Tibial nerve (tissue), 4 donors: Measurements from ENCODE around the gene S1PR3. TPM values are rescaled to one million over a fixed set of nuclear protein-coding genes. Genes with fewer than 3 reads are reported as not detected.

ENCODE experiments used
- DNase-seq, 2 donors: peaks; one replicate each; pipeline ENCODE4 v3.0.0-alpha.2; 2019; ENCODE audit warnings: low spot score in 2 of 2
- H3K27ac ChIP-seq, 4 donors: fragments of 200-600 bp; sonication (generic) in 3 of 4; one replicate each; pipeline ENCODE4 v1.5.1; 2017 to 2019; ENCODE audit warnings: mild to moderate bottlenecking in 1 of 4
- H3K27me3 ChIP-seq, 2 donors: fragments of 200-600 bp; sonication (generic) in 1 of 2; one replicate each; pipeline versions ENCODE4 v1.5.1 to v1.6.0; 2017 to 2019
- H3K36me3 ChIP-seq, 3 donors: fragments of 200-600 bp; sonication (generic); one replicate each; pipeline ENCODE4 v1.5.1; 2018 to 2019
- H3K4me1 ChIP-seq, 4 donors: fragments of 200-600 bp; sonication (generic) in 3 of 4; one replicate each; pipeline ENCODE4 v1.5.1; 2017 to 2019
- H3K4me3 ChIP-seq, 4 donors: fragments of 200-600 bp; sonication (generic) in 3 of 4; one replicate each; pipeline ENCODE4 v1.5.1; 2017 to 2019; ENCODE audit warnings: mild to moderate bottlenecking in 1 of 4, moderate library complexity in 1 of 4
- H3K9me3 ChIP-seq, 4 donors: fragments of 200-600 bp; sonication (generic) in 3 of 4; one replicate each; pipeline ENCODE4 v1.5.1; 2017 to 2019
- CTCF ChIP-seq, 5 experiments: fragments of 200-600 bp in 3 of 5; fragments of 450-650 bp in 2 of 5; sonication (generic) in 3 of 5; IDR thresholded peaks; one replicate each; pipeline ENCODE4 v1.5.1; 2016 to 2019; ENCODE audit warnings: antibody characterized with exemption in 5 of 5, mild to moderate bottlenecking in 3 of 5, moderate library complexity in 2 of 5
- EP300 ChIP-seq, 2 donors: sonication (generic); formaldehyde crosslinking; IDR thresholded peaks; one replicate each; pipeline ENCODE4 v1.6.1; 2017; ENCODE audit warnings: antibody characterized with exemption in 2 of 2, mild to moderate bottlenecking in 1 of 2
- POLR2A ChIP-seq, 2 donors: fragments of 450-650 bp; IDR thresholded peaks; one replicate each; pipeline ENCODE4 v1.6.1; 2017; ENCODE audit warnings: antibody characterized with exemption in 2 of 2, mild to moderate bottlenecking in 2 of 2, moderate library complexity in 2 of 2
- WGBS, 2 donors: methylation state at CpG; one replicate each; pipeline ENCODE4 v1.1.5; 2018; 5-methylcytosine and 5-hydroxymethylcytosine counted together
- total RNA-seq, 4 donors: library from RNA; depleted of rRNA; stranded (reverse); fragments of >200 nt; gene quantifications; one replicate each; pipeline ENCODE4 v1.1.0, GENCODE V29; 2016

The S1PR3 gene
- total RNA-seq, 4 donors from 2014 or later, result 13.0 to 25.8 (median 14.5) TPM

- peak in 1 of 2 donors; percentile 4 for DNase-seq
- Histone ChIP-seq H3K36me3 (peaks cover 0 to 23% (median 0%) of the 10 kb centered on the region in 3 donors), H3K9me3 (no peaks in the 10 kb centered on the region), H3K4me3 (no peak overlapping the region), H3K27me3 (no peaks in the 10 kb centered on the region), H3K27ac (no peak overlapping the region), H3K4me1 (peaks cover 0 to 18% (median under 1%) of the 10 kb centered on the region in 4 donors)
- TF ChIP-seq CTCF (IDR thresholded peaks at IDR 0.05) (no peak), EP300 (IDR thresholded peaks at IDR 0.05) (no peak), POLR2A (IDR thresholded peaks at IDR 0.05) (no peak)
- WGBS, 2 donors, result 8 to 9% methylated on average over 2 of the region's 2 CpGs
These were observed 15.0 kb downstream of the S1PR3 start for GRCh38 chr9:89006267-89006666.

GRCh38 chr9:89006996-89007967, 16.0 kb downstream of the S1PR3 start:
- H3K27ac ChIP-seq, result peak overlapping the region in 1 of 4 donors; percentile 28
- H3K4me1 ChIP-seq, result peaks cover 0 to 11% (median 0%) of the 10 kb centered on the region in 4 donors

GRCh38 chr9:89008055-89008743, 16.9 kb downstream of the S1PR3 start:
- 72 to 83% methylated on average over 9 of the region's 9 CpGs for WGBS, 2 donors
- H3K27me3 ChIP-seq, result no peaks in the 10 kb centered on the region
- H3K4me1 ChIP-seq, result peaks cover 0 to 11% (median 0%) of the 10 kb centered on the region in 4 donors
- H3K27ac ChIP-seq, result no peak overlapping the region
- no peak for TF ChIP-seq POLR2A (IDR thresholded peaks at IDR 0.05)
- no peak for TF ChIP-seq CTCF (IDR thresholded peaks at IDR 0.05)
- TF ChIP-seq EP300 (IDR thresholded peaks at IDR 0.05), result no peak
- no peaks in the 10 kb centered on the region for H3K9me3 ChIP-seq
- no peak for DNase-seq
- no peak overlapping the region for H3K4me3 ChIP-seq
- H3K36me3 ChIP-seq, result peaks cover 0 to 6% (median 0%) of the 10 kb centered on the region in 3 donors

More at GRCh38 chr9:89006996-89007967, 16.0 kb downstream of the S1PR3 start:
- TF ChIP-seq EP300 (IDR thresholded peaks at IDR 0.05), result no peak
- no peak for TF ChIP-seq POLR2A (IDR thresholded peaks at IDR 0.05)
- no peak for TF ChIP-seq CTCF (IDR thresholded peaks at IDR 0.05)
- H3K36me3 ChIP-seq, result peaks cover 0 to 15% (median 0%) of the 10 kb centered on the region in 3 donors
- no peaks in the 10 kb centered on the region for H3K27me3 ChIP-seq
- peak in 1 of 2 donors; percentile 2 for DNase-seq
- H3K9me3 ChIP-seq, result no peaks in the 10 kb centered on the region
- 68 to 72% methylated on average over 9 of the region's 9 CpGs for WGBS, 2 donors
- H3K4me3 ChIP-seq, result no peak overlapping the region

- no peak overlapping the region for H3K4me3 ChIP-seq
- peaks cover 0 to 11% (median 0%) of the 10 kb centered on the region in 4 donors for H3K4me1 ChIP-seq
- H3K9me3 ChIP-seq, result no peaks in the 10 kb centered on the region
- WGBS, 2 donors, result 72 to 74% methylated on average over 12 of the region's 12 CpGs
- TF ChIP-seq POLR2A (IDR thresholded peaks at IDR 0.05) (no peak), EP300 (IDR thresholded peaks at IDR 0.05) (no peak), CTCF (IDR thresholded peaks at IDR 0.05) (no peak)
- DNase-seq, result peak in 1 of 2 donors; percentile 2
- H3K36me3 ChIP-seq, result no peaks in the 10 kb centered on the region
- H3K27me3 ChIP-seq, result no peaks in the 10 kb centered on the region
- H3K27ac ChIP-seq, result no peak overlapping the region
These were observed 17.7 kb downstream of the S1PR3 start for GRCh38 chr9:89008744-89009545.
